OCI-LY7 (cell line): ENCODE data around the gene MAP1B. TPM values are rescaled to one million over a fixed set of nuclear protein-coding genes. Genes with fewer than 3 reads are reported as not detected.

ENCODE experiments used
- BruUV-seq: library from RNA; stranded (reverse); fragments of 400-500 nt; replicated peaks from 2 replicates; lab custom pipeline; 2021; lab: Mats Ljungman, UMichigan
- CTCF ChIA-PET: fragments of 300-600 bp; sonication (Branson Sonifier 250); formaldehyde crosslinking; loops from one replicate; lab custom pipeline; 2022; ENCODE audit warnings: antibody characterized with exemption; ENCODE audit not compliant: unreplicated experiment; lab: Charles Lee
- POLR2A ChIA-PET: fragments of 300-600 bp; sonication (Branson Sonifier 250); formaldehyde crosslinking; loops from one replicate; lab custom pipeline; 2022; ENCODE audit warnings: antibody characterized with exemption; lab: Charles Lee
- DNase-seq: peaks from one replicate; pipeline ENCODE4 v3.0.0-alpha.2; 2015; ENCODE audit warnings: low spot score
- H2AFZ ChIP-seq: fragments of 200-600 bp; sonication (generic), shearing (Covaris generic); 2 replicates; pipeline ENCODE4 v1.6.1; 2014; ENCODE audit warnings: mild to moderate bottlenecking, antibody characterized with exemption, low read length, moderate library complexity
- H3K27ac ChIP-seq: fragments of 200-600 bp; sonication (generic); 2 replicates; pipeline ENCODE4 v1.5.1; 2014; ENCODE audit warnings: mixed run types, low read depth, mild to moderate bottlenecking, moderate library complexity, low read length, inconsistent platforms; ENCODE audit not compliant: poor library complexity, severe bottlenecking
- H3K36me3 ChIP-seq: fragments of 200-600 bp; sonication (generic); 2 replicates; pipeline ENCODE4 v1.6.1; 2014; ENCODE audit warnings: mild to moderate bottlenecking, antibody characterized with exemption, low read length, moderate library complexity, mixed read lengths; ENCODE audit not compliant: insufficient read depth
- H3K4me1 ChIP-seq: fragments of 200-600 bp; sonication (generic); 2 replicates; pipeline ENCODE4 v1.5.1; 2014; ENCODE audit warnings: mild to moderate bottlenecking, low read length; ENCODE audit not compliant: insufficient read depth, poor library complexity, severe bottlenecking
- H3K4me2 ChIP-seq: fragments of 200-600 bp; sonication (generic); 2 replicates; pipeline ENCODE4 v1.6.1; 2014; ENCODE audit warnings: mild to moderate bottlenecking, low read length
- H3K4me3 ChIP-seq: fragments of 200-600 bp; sonication (generic); 2 replicates; pipeline ENCODE4 v1.5.1; 2014; ENCODE audit warnings: mild to moderate bottlenecking, low read depth, low read length; ENCODE audit not compliant: poor library complexity, severe bottlenecking
- H3K79me2 ChIP-seq: fragments of 200-600 bp; sonication (generic); 2 replicates; pipeline ENCODE4 v1.6.1; 2016; ENCODE audit warnings: low read depth, mild to moderate bottlenecking, low read length, moderate library complexity, mixed read lengths; ENCODE audit not compliant: insufficient read depth
- H3K9me2 ChIP-seq: fragments of 200-600 bp; sonication (generic); 2 replicates; pipeline ENCODE4 v1.6.1; 2016; ENCODE audit warnings: mild to moderate bottlenecking, low read length, mixed read lengths; ENCODE audit not compliant: insufficient read depth
- H3K9me3 ChIP-seq: fragments of 200-600 bp; sonication (generic); 2 replicates; pipeline ENCODE4 v1.6.1; 2014; ENCODE audit warnings: mild to moderate bottlenecking, mixed run types, low read length, mixed read lengths
- H4K20me1 ChIP-seq: fragments of 200-600 bp; sonication (generic); 2 replicates; pipeline ENCODE4 v1.6.1; 2014; ENCODE audit warnings: mild to moderate bottlenecking, antibody characterized with exemption, low read length, moderate library complexity, mixed read lengths; ENCODE audit not compliant: insufficient read depth
- EZH2phosphoT487 ChIP-seq: fragments of 200-600 bp; sonication (generic); IDR thresholded peaks from 2 replicates; pipeline ENCODE4 v1.6.1; 2018; ENCODE audit warnings: low read depth, borderline replicate concordance, mild to moderate bottlenecking, mixed run types, antibody characterized with exemption, low read length, moderate library complexity, mixed read lengths
- intact Hi-C: fragments of 100-400 bp; cut with micrococcal nuclease; formaldehyde crosslinking; loops from one replicate; pipeline ENCODE4 v1.10.0; 2022; ENCODE audit not compliant: unreplicated experiment
- total RNA-seq, 2 experiments: library from RNA; depleted of rRNA in 1 of 2; stranded (reverse); fragments of >200 nt in 1 of 2; shearing (Covaris generic) in 1 of 2; gene quantifications; 2 replicates each; pipeline ENCODE4 v1.2.3, GENCODE V29; 2014 to 2022
- TF ChIP-seq, protein P1 (sequence below): fragments of 200-600 bp; sonication (generic); conservative IDR thresholded peaks from 2 replicates; pipeline ENCODE4 v1.5.1; 2014; ENCODE audit warnings: mild to moderate bottlenecking, antibody characterized with exemption, low read length, moderate library complexity, mixed read lengths

The MAP1B gene
- total RNA-seq, 2 experiments from 2014 or later: not detected

- Histone ChIP-seq H3K9me3 (no peaks in the 10 kb centered on the region), H3K27ac (no peak overlapping the region), H3K79me2 (0 out of 2 replicates have a peak, but pooled peaks cover 6% of the 10 kb centered on the region), H4K20me1 (0 out of 2 replicates have a peak, but pooled peaks cover 4% of the 10 kb centered on the region), H3K4me3 (no peak overlapping the region), H3K9me2 (no peaks in the 10 kb centered on the region), H2AFZ (no peak overlapping the region), H3K4me2 (no peak overlapping the region), H3K36me3 (peaks cover 67% of the 10 kb centered on the region), H3K4me1 (no peaks in the 10 kb centered on the region)
- no TSS peak for BruUV-seq
- ChIA-PET POLR2A (interaction anchor here (0.6 to 1.4 kb wide), 3 partner anchors 17 to 1023 kb away, joined by 3 to 4 read pairs (median 3); no protein-coding TSS in a partner anchor), CTCF (no interaction called here)
- DNase-seq: no peak
- TF ChIP-seq, protein P1, sequence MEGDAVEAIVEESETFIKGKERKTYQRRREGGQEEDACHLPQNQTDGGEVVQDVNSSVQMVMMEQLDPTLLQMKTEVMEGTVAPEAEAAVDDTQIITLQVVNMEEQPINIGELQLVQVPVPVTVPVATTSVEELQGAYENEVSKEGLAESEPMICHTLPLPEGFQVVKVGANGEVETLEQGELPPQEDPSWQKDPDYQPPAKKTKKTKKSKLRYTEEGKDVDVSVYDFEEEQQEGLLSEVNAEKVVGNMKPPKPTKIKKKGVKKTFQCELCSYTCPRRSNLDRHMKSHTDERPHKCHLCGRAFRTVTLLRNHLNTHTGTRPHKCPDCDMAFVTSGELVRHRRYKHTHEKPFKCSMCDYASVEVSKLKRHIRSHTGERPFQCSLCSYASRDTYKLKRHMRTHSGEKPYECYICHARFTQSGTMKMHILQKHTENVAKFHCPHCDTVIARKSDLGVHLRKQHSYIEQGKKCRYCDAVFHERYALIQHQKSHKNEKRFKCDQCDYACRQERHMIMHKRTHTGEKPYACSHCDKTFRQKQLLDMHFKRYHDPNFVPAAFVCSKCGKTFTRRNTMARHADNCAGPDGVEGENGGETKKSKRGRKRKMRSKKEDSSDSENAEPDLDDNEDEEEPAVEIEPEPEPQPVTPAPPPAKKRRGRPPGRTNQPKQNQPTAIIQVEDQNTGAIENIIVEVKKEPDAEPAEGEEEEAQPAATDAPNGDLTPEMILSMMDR: no peak
- TF ChIP-seq EZH2phosphoT487: no peak
- intact Hi-C loops: no loop called here
Measured at GRCh38 chr5:72255237-72255636, 148.0 kb downstream of the MAP1B start.

DNA sequence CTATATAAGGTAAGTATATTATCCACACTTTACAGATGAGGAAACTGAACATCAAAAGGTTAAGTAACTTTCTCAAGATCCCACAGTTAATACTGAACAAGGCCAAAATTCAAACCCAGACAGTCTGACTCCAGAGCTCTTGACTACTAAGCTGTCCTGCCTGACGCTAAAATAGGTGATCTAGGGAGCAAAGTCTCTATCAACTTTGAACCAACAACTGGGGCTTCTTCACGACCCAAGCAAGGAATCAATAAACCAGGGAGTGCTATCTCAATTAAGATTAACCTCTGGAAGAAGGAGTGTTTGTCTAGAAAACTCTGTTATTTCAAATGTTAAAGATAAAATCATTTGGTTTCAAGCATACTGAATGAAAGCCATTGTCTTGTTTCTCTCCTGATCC is 148.4 kb downstream of the MAP1B start:
- TF ChIP-seq, protein P1: no peak
- no peak for TF ChIP-seq EZH2phosphoT487
- CTCF ChIA-PET: no interaction called here
- no TSS peak for BruUV-seq
- H2AFZ ChIP-seq: no peak overlapping the region
- no peak overlapping the region for H3K27ac ChIP-seq
- POLR2A ChIA-PET: interaction anchor here (1.2 to 1.4 kb wide), 2 partner anchors 18 to 95 kb away, joined by 3 to 4 read pairs; no protein-coding TSS in a partner anchor
- intact Hi-C loops: no loop called here
- H3K4me1 ChIP-seq: no peaks in the 10 kb centered on the region
- no peak overlapping the region for H3K4me2 ChIP-seq
- 0 out of 2 replicates have a peak, but pooled peaks cover 9% of the 10 kb centered on the region for H3K79me2 ChIP-seq
- no peak overlapping the region for H3K4me3 ChIP-seq
- H3K9me2 ChIP-seq: no peaks in the 10 kb centered on the region
- no peak for DNase-seq
- no peaks in the 10 kb centered on the region for H3K9me3 ChIP-seq
- 0 out of 2 replicates have a peak, but pooled peaks cover 4% of the 10 kb centered on the region for H4K20me1 ChIP-seq
- peaks cover 65% of the 10 kb centered on the region for H3K36me3 ChIP-seq

GRCh38 chr5:72256536-72256935 is 149.3 kb downstream of the MAP1B start:
- Histone ChIP-seq H3K79me2 (0 out of 2 replicates have a peak, but pooled peaks cover 9% of the 10 kb centered on the region), H2AFZ (no peak overlapping the region), H4K20me1 (no peaks in the 10 kb centered on the region), H3K27ac (no peak overlapping the region), H3K36me3 (peaks cover 63% of the 10 kb centered on the region), H3K4me2 (no peak overlapping the region), H3K4me3 (no peak overlapping the region), H3K4me1 (no peaks in the 10 kb centered on the region), H3K9me2 (no peaks in the 10 kb centered on the region), H3K9me3 (no peaks in the 10 kb centered on the region)
- ChIA-PET CTCF (no interaction called here), POLR2A (no interaction called here)
- DNase-seq: no peak
- no peak for TF ChIP-seq EZH2phosphoT487
- TF ChIP-seq, protein P1: no peak
- intact Hi-C loops: no loop called here
- BruUV-seq: no TSS peak
